ENCODE measurements around the gene DNAJC6. TPM values are rescaled to one million over a fixed set of nuclear protein-coding genes. Genes with fewer than 3 reads are reported as not detected.

DNAJC6 gene
- total RNA-seq, 1 experiment from 2014 or later: 4.0 TPM

DNA sequence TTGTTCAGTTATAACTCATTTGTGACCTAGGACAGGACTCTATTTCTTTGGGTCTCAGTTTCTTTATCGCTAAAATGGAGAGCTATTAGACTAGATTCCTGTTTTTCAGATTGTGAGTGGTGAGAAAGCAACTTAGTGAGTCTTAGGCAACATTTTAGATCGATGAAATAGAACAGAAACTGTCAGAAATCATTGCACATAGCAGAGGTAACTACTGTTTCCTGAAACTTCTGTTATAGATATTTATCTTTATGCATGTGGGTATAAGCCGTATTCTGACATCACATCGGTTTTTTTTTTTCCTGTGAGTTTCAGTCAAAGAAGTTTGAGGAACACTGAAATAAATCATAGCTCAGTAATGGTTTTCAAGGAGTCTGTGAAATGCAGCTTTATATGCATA is 42.1 kb upstream of the DNAJC6 start:
- intact Hi-C loops (cut with micrococcal nuclease; ENCODE audit: unreplicated experiment) (no loop called here), in situ Hi-C loops (cut with HindIII; ENCODE audit: low pct_unique_long_range_greater_than_20kb, low sequenced_read_pairs) (no loop called here)
- no peak for TF ChIP-seq SIN3A (IDR thresholded peaks at IDR 0.05; ENCODE audit: borderline replicate concordance, insufficient read depth, low read depth, low read length)
- no peak for TF ChIP-seq POLR2AphosphoS5 (IDR thresholded peaks at IDR 0.05; ENCODE audit: low read depth, low read length)
- TF ChIP-seq, protein P1, sequence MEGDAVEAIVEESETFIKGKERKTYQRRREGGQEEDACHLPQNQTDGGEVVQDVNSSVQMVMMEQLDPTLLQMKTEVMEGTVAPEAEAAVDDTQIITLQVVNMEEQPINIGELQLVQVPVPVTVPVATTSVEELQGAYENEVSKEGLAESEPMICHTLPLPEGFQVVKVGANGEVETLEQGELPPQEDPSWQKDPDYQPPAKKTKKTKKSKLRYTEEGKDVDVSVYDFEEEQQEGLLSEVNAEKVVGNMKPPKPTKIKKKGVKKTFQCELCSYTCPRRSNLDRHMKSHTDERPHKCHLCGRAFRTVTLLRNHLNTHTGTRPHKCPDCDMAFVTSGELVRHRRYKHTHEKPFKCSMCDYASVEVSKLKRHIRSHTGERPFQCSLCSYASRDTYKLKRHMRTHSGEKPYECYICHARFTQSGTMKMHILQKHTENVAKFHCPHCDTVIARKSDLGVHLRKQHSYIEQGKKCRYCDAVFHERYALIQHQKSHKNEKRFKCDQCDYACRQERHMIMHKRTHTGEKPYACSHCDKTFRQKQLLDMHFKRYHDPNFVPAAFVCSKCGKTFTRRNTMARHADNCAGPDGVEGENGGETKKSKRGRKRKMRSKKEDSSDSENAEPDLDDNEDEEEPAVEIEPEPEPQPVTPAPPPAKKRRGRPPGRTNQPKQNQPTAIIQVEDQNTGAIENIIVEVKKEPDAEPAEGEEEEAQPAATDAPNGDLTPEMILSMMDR (IDR thresholded peaks at IDR 0.05): no peak
- TF ChIP-seq, protein P2, sequence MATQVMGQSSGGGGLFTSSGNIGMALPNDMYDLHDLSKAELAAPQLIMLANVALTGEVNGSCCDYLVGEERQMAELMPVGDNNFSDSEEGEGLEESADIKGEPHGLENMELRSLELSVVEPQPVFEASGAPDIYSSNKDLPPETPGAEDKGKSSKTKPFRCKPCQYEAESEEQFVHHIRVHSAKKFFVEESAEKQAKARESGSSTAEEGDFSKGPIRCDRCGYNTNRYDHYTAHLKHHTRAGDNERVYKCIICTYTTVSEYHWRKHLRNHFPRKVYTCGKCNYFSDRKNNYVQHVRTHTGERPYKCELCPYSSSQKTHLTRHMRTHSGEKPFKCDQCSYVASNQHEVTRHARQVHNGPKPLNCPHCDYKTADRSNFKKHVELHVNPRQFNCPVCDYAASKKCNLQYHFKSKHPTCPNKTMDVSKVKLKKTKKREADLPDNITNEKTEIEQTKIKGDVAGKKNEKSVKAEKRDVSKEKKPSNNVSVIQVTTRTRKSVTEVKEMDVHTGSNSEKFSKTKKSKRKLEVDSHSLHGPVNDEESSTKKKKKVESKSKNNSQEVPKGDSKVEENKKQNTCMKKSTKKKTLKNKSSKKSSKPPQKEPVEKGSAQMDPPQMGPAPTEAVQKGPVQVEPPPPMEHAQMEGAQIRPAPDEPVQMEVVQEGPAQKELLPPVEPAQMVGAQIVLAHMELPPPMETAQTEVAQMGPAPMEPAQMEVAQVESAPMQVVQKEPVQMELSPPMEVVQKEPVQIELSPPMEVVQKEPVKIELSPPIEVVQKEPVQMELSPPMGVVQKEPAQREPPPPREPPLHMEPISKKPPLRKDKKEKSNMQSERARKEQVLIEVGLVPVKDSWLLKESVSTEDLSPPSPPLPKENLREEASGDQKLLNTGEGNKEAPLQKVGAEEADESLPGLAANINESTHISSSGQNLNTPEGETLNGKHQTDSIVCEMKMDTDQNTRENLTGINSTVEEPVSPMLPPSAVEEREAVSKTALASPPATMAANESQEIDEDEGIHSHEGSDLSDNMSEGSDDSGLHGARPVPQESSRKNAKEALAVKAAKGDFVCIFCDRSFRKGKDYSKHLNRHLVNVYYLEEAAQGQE (IDR thresholded peaks at IDR 0.05; ENCODE audit: insufficient read depth in 1 of 2, low read depth in 2 of 2, low read length in 1 of 2): no peak
- no peak for TF ChIP-seq TCF7L2 (IDR thresholded peaks at IDR 0.05; ENCODE audit: low read depth, low read length)
- POLR2A ChIA-PET: no interaction called here
- Histone ChIP-seq H3K9me3 (ENCODE audit: control insufficient read depth, insufficient read depth, low read depth, low read length) (no peaks in the 10 kb centered on the region), H3K36me3 (ENCODE audit: control insufficient read depth, insufficient read depth, low read length) (no peaks in the 10 kb centered on the region), H3K27ac (ENCODE audit: low read length) (no peak overlapping the region), H3K27me3 (ENCODE audit: control insufficient read depth, insufficient read depth, low read length) (no peaks in the 10 kb centered on the region), H3K4me3 (ENCODE audit: low read depth in 2 of 2, low read length in 2 of 2) (no peak overlapping the region), H3K4me1 (ENCODE audit: control insufficient read depth, insufficient read depth, low read length) (no peaks in the 10 kb centered on the region; the same call in 1 of the 2 replicates)
- CTCF ChIA-PET: no interaction called here
- ATAC-seq: no peak
- no peak for DNase-seq (ENCODE audit: low read depth, low spot score)
- BruUV-seq (replicated peaks): no TSS peak

DNA sequence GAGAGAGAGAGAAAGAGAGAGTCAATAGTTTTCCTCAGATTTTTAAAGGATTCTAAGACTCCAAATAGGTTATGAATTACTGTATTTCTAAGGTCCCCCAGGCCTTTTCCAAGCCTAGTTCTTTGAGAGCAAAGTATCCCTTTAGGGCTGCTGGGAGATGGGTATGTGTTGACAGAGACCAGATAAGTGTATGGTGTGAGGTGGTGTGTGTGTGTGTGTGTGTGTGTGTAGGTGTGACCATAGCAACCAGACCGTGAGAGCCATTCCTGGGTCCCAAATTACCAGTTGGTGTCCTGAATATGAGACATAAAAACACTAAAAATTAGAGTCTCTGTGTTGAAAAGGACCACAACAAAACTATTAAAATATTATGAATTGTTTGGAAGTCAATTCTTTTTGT is 41.7 kb upstream of the DNAJC6 start:
- Histone ChIP-seq H3K4me1 (ENCODE audit: control insufficient read depth, insufficient read depth, low read length) (no peaks in the 10 kb centered on the region; the same call in 1 of the 2 replicates), H3K27ac (ENCODE audit: low read length) (no peak overlapping the region), H3K9me3 (ENCODE audit: control insufficient read depth, insufficient read depth, low read depth, low read length) (no peaks in the 10 kb centered on the region), H3K27me3 (ENCODE audit: control insufficient read depth, insufficient read depth, low read length) (no peaks in the 10 kb centered on the region), H3K4me3 (ENCODE audit: low read depth in 2 of 2, low read length in 2 of 2) (no peak overlapping the region), H3K36me3 (ENCODE audit: control insufficient read depth, insufficient read depth, low read length) (no peaks in the 10 kb centered on the region)
- no TSS peak for BruUV-seq (replicated peaks)
- no peak for TF ChIP-seq SIN3A (IDR thresholded peaks at IDR 0.05; ENCODE audit: borderline replicate concordance, insufficient read depth, low read depth, low read length)
- no peak for TF ChIP-seq TCF7L2 (IDR thresholded peaks at IDR 0.05; ENCODE audit: low read depth, low read length)
- TF ChIP-seq, protein P2 (IDR thresholded peaks at IDR 0.05; ENCODE audit: insufficient read depth in 1 of 2, low read depth in 2 of 2, low read length in 1 of 2): no peak
- no peak for TF ChIP-seq POLR2AphosphoS5 (IDR thresholded peaks at IDR 0.05; ENCODE audit: low read depth, low read length)
- TF ChIP-seq, protein P1 (IDR thresholded peaks at IDR 0.05): no peak
- in situ Hi-C loops (cut with HindIII; ENCODE audit: low pct_unique_long_range_greater_than_20kb, low sequenced_read_pairs): no loop called here
- no peak for DNase-seq (ENCODE audit: low read depth, low spot score)
- ATAC-seq: no peak
- ChIA-PET POLR2A (no interaction called here), CTCF (no interaction called here)
- intact Hi-C loops (cut with micrococcal nuclease; ENCODE audit: unreplicated experiment): no loop called here
